Fibroblast of skin of abdomen (primary cell): ENCODE data around the gene PCSK5.
A peak's percentile ranks its signal among the peaks of the same experiment; 100 is the strongest.

Experiments used
- DNase-seq: peaks from one replicate; pipeline ENCODE4 v3.0.0-alpha.2; 2013

PCSK5 gene

GRCh38 chr9:76370396-76371023 lies 480.0 kb downstream of the PCSK5 start:
- no peak for DNase-seq

GRCh38 chr9:76371901-76372300 lies 481.4 kb downstream of the PCSK5 start:
- DNase-seq: peak; percentile 85

DNA sequence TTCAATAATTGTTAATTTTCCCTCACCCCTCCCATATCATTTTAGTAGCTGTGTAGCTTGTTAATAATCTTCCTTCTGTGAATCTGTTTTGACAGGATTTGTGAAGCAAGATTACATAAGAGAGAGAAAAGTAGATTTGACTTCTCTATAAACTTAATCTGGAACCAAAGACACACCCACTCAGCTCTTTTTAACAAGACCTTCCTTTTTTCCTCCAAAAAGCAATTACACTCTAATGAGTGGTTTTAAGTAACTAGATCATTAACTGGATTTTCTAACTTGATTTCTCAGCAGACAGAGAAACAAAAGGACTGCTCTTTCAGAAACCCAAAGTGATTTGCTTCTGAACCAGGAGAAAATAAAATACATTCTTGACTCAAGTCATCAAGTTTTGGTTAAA lies 481.9 kb downstream of the PCSK5 start:
- DNase-seq: no peak

DNA sequence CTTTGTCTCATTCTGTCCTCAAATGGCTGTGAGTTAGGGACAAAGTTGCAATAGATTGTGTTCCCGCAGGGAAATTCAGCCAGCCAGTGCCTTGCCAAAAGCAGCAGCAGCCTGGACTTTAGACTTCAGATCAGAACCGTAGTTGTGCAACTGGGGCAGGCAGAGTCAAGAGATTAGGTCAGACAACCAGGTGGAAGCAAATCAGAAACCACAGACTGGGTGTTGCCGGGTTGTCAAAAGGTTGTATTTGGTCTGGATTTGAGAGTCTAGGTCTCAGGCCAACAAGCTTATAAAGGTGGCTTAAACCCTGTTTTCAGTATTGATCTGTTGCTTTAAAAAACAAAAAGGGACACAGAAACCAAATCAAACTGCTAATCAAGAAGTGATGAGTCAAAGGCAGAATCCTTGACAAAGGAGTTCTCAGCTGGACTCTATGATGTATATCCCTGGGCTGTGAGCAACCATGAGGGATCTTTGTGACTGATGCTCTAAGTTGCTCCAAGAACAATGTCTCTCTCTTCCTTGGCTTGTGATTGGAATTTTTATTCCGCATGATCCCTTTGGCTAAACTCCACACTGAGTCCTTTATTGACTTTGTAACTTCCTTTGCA lies 482.8 kb downstream of the PCSK5 start:
- peak; percentile 66 for DNase-seq

DNA sequence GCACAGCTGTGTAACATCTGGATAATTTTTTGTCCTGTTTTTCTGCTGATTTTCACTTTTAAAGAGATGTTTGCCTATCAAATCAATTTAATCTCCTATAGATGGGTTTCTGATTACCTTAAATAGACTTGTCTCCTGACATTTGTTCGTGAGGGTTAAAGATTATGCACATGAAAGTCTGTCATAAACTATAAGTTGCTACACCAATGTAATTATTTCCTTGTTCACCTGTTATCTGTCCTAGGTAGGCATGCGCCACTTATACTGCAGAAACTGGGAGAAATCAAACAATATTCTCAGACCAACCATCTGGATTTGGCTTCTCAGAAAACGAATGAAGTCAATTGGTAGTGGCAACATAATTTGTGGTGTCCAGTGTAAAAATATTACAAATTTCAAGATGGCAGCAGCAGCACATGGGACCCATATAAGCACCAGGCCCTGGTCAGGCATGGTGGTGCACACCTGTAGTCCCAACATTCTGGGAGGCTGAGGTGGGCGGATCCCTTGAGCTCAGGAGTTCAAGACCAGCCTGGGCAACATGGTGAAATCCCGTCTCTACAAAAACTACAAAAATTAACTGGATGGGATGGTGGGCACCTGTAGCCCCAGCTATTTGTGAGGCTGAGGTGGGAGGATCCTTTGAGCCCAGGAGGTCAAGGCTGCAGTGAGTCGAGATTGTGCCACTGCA lies 483.5 kb downstream of the PCSK5 start:
- DNase-seq: no peak

- DNase-seq: peak; percentile 91
Measured at GRCh38 chr9:76374783-76375559, 484.5 kb downstream of the PCSK5 start.

DNA sequence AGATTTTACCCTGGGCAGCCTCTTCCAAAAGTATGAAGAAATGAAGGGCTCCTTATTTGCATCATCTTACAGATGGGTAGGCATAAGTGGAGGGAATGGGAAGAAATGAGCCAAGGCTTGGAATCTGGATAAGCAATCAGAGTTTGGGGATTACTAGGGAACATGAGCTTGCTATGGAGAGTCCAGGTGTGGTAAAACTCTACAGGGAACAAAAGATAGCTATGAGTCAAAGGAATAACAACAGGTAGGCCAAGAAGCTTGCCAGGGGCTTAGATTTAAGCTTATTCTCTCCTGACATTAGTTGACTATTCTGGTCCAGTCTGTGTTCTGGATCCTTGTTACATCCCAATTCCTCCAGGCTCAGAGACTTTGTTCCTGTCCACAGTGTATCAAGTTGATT lies 487.3 kb downstream of the PCSK5 start:
- DNase-seq: no peak

GRCh38 chr9:76378367-76379073 lies 488.0 kb downstream of the PCSK5 start:
- DNase-seq: no peak

DNA sequence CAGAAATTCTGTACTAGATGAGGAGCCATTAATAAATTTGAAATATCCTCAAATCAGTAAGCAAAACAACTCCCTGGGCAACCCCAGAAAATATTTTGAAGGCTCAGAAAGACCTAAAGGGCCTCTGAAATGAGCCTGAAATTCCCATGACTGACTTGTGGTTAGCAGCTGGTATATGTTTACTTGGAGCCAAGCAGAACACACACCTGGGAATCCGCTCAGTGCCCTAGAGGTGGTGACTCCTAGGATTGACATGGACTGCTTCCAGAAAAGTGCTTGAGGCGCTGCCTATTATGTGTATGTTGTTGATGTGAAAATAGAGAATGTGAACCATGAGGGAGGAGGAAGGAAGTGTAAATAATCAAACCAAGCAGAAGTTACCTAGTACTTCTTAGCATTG lies 489.0 kb downstream of the PCSK5 start:
- no peak for DNase-seq

- no peak for DNase-seq
Measured at GRCh38 chr9:76390656-76391055, 500.2 kb downstream of the PCSK5 start.

DNA sequence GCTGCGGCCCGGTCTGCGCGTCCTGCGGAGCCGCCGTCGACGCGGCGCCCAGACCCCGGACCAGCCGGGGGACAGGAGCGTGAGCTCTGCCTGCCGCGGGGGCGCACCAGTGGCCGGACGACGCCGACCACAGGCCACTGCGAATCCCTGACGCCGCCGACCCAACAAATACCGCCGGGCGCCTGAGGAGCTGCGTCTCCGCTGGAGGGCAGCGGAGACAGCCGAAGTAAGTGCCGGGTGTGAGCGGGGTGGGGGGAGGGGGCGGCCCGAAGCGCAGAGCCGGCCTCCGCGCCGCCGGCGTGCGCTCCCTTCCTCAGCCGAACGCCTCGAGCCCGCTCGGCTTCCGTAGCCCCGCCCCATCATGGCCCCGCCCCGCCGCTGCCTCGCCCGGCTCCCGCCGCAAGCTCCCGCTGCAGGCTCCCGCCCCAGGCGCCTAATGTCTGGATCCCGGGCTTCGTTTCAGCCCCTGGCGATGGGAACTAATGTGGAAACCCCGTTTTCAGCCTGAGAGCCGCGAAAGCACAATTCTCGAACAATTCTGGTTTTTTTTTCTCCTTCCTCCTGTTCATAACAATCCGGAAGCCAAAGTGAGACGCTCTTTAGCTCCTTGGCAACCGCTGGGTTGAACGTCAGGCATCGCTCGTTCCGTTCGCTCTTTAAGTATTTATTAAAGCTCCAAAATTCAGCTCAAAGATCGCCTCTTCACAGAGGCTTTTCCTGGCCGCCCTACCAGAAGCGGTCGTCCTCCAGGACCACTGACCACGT lies 503.9 kb downstream of the PCSK5 start, which contains the start of gene RFK:
TSS of gene RFK (minus strand) at position 232 of the 765 bp plus-strand sequence. CDS start 255 bp downstream, outside the sequence.
- peak; percentile 95 for DNase-seq

DNA sequence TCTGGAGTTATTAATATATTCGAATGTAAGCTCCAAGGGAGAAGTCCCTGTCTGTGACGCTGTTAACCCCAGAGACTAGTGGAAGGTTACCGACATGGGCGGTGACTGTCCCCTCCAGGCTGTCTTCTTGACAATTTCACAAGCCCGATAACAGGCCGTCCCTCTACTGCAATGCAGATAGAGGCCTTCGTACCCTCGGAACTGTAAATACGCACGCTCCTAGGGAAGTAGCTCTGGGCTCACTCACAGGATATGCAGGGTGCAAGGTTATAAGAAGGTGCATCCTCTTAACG lies 504.4 kb downstream of the PCSK5 start:
- no peak for DNase-seq

- no peak for DNase-seq
Measured at GRCh38 chr9:76395381-76395780, 504.9 kb downstream of the PCSK5 start.

DNA sequence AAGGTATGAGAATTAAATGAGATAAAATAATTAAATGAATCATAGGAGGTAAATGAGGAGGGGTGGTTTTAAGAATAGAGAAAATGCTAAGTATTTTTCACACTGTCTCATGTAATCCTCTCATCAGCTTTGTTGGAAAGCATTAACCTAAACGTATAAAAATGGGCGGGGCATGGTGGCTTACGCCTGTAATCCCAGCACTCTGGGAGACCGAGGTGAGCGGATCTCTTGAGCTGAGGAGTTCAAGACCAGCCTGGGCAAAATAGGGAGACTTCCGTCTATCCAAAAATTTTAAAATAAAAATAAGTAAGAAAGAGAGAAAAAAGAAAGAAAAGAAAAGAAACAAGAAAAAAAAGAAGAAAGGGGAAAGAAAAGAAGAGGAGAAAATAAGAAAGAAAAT lies 505.7 kb downstream of the PCSK5 start:
- DNase-seq: no peak

- no peak for DNase-seq
Measured at GRCh38 chr9:76396597-76396996, 506.1 kb downstream of the PCSK5 start.

- DNase-seq: peak; percentile 17
Measured at GRCh38 chr9:76399856-76400255, 509.4 kb downstream of the PCSK5 start.

DNA sequence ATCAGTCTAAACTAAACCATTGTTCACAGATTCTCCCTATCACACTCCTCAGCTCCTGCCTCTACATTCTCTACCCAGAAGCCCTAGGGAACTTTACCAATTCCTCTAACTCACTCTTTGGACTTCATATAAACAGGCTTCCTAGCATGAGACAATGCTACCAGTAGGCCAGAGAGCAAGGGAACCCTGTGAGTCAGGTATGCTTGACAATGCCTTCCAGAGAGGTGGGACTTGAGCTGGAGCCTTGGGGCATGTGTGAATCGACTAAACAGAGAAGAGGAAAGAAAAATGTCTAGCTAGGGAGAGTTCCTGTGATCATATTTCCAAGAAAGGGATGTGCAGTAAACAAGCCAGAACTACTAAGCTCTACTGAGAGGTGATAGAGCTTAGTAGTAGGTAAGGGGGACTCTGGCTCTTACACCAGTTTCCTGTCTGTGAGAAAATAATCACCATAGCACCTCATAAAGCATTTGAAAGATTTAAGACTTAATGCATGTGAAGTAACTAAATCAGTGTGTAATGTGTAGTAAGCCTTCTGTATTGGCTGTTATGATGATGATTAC lies 510.1 kb downstream of the PCSK5 start:
- DNase-seq: no peak

GRCh38 chr9:76401176-76401575 lies 510.7 kb downstream of the PCSK5 start:
- no peak for DNase-seq

DNA sequence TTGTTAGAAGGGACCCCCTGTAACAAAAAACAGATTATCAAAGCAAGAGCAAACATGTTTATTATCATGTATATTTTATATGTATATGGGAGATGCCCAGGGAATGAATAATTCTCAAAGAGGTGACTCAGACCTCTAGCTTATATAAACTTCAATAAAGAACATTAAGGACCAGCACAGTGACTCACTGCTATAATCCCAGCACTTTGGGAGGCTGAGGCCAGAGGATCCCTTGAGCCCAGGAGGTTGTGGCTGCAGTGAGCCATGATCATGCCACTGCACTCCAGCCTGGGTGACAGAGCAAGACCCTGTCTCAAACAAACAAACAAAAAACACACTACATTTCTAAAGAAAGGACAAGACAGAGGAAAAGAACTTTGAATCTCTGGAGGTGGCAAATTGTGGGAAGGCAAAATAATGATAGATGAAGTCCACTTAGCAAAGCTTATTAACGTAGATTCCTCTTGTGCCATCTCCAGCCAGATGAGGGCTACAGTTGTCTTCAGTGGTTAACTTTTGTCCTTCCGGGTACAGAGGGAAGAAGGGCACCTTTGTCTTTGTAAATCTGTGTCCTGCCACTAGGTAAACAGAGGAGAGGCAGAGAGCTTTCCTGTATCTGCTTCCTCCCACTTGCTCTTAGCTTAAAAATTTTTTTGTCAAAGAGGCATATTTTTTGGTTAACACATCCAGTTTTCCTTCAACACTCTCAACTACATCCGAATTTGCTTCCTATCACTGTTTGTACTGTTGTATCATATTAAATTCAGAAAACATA lies 511.3 kb downstream of the PCSK5 start:
- DNase-seq: peak; percentile 23

- DNase-seq: peak; percentile 85
Measured at GRCh38 chr9:76403352-76403751, 512.9 kb downstream of the PCSK5 start.

DNA sequence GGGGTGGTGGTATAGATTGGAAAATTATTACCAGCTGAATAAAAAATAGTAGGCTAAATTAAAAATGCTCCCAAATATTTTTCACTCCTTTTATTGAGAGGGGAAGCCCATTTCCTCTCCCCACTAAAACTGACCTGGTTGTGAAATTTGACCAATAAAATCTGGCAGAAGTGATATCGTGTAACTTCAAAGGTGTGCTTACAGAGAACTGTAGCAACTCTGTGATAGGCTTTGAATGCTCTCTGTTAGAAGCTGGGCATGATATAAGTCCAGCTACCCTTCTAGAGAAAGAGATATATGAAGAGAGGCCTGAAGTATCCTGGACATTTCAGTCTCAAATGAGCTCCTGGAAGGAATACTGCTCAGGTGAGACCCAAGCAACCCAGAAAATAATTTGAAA lies 513.9 kb downstream of the PCSK5 start:
- no peak for DNase-seq
